NCI-H2171 treated with DMSO at 0.1 percent for 48 hours (cell line): ENCODE data around the gene WBP2NL.

Source experiments
- DNase-seq: peaks from one replicate; lab custom pipeline; 2025; lab: John Stamatoyannopoulos, UW

Gene WBP2NL

GRCh38 chr22:41978732-41979131 lies 19.9 kb upstream of the WBP2NL start:
- DNase-seq, result no peak

GRCh38 chr22:41979423-41980250 lies 19.0 kb upstream of the WBP2NL start:
- DNase-seq, result peak; percentile 93

- no peak for DNase-seq
Measured at GRCh38 chr22:41982865-41983264, 15.7 kb upstream of the WBP2NL start.

- no peak for DNase-seq
Measured at GRCh38 chr22:41983513-41984405, 14.8 kb upstream of the WBP2NL start.

- no peak for DNase-seq
Measured at GRCh38 chr22:41987276-41987675, 11.3 kb upstream of the WBP2NL start.

- no peak for DNase-seq
Measured at GRCh38 chr22:41989246-41989645, 9.3 kb upstream of the WBP2NL start.

- DNase-seq, result no peak
Measured at GRCh38 chr22:41991111-41991510, 7.5 kb upstream of the WBP2NL start.

GRCh38 chr22:41992496-41992895 lies 6.1 kb upstream of the WBP2NL start:
- no peak for DNase-seq

GRCh38 chr22:41995211-41995610 lies 3.4 kb upstream of the WBP2NL start:
- DNase-seq, result no peak

GRCh38 chr22:41996826-41997225 lies 1.8 kb upstream of the WBP2NL start:
- no peak for DNase-seq

GRCh38 chr22:42000466-42000865 lies 1.9 kb downstream of the WBP2NL start:
- DNase-seq, result no peak

GRCh38 chr22:42001121-42001520 lies 2.5 kb downstream of the WBP2NL start:
- DNase-seq, result no peak

GRCh38 chr22:42001706-42002105 lies 3.1 kb downstream of the WBP2NL start:
- DNase-seq, result no peak

- DNase-seq, result no peak
Measured at GRCh38 chr22:42007922-42008321, 9.3 kb downstream of the WBP2NL start.

GRCh38 chr22:42010778-42011177 lies 12.2 kb downstream of the WBP2NL start:
- DNase-seq, result no peak

GRCh38 chr22:42013385-42013784 lies 14.8 kb downstream of the WBP2NL start:
- no peak for DNase-seq

- DNase-seq, result no peak
Measured at GRCh38 chr22:42016111-42016510, 17.5 kb downstream of the WBP2NL start.

GRCh38 chr22:42018224-42018623 lies 19.6 kb downstream of the WBP2NL start:
- DNase-seq, result no peak

- no peak for DNase-seq
Measured at GRCh38 chr22:42021571-42021970, 23.0 kb downstream of the WBP2NL start.

- no peak for DNase-seq
Measured at GRCh38 chr22:42022162-42022847, 23.7 kb downstream of the WBP2NL start.

GRCh38 chr22:42025421-42025820 lies 26.8 kb downstream of the WBP2NL start:
- DNase-seq, result no peak

GRCh38 chr22:42026705-42027104 lies 28.1 kb downstream of the WBP2NL start:
- no peak for DNase-seq
